Natural killer cell treated with Interleukin-12 subunit alpha and Interleukin-12 subunit beta and Interleukin-15 and Interleukin-18, amount 100 ng/mL, for 72 hours (primary cell): ENCODE data around the gene LRRC10B. TPM values are rescaled to one million over a fixed set of nuclear protein-coding genes. Genes with fewer than 3 reads are reported as not detected.

Source experiments
- ATAC-seq, 2 donors: fragments of 150-1000 bp; cut with Tn5 transposase in 1 of 2; sonication (Bioruptor Pico), chemical (Tn5 transposase) in 1 of 2; 2 replicates each; pipeline ENCODE4 v1.10.0; 2021
- DNase-seq: peaks from one replicate; pipeline ENCODE4 v3.0.0; 2022; ENCODE audit warnings: low spot score
- H3K27ac Mint-ChIP-seq, 2 donors: 1 replicate in 1 of 2; 2 replicates in 1 of 2; pipeline ENCODE4 v1.8.0; 2022; ENCODE audit warnings: mixed read lengths in 2 of 2, mild to moderate bottlenecking in 1 of 2, moderate library complexity in 1 of 2
- H3K27me3 Mint-ChIP-seq, 2 donors: 1 replicate in 1 of 2; 2 replicates in 1 of 2; pipeline ENCODE4 v1.8.0; 2022; ENCODE audit warnings: mixed read lengths in 2 of 2
- H3K36me3 Mint-ChIP-seq: one replicate; pipeline ENCODE4 v1.8.0; 2022; ENCODE audit warnings: mixed read lengths
- H3K4me1 Mint-ChIP-seq, 2 donors: 1 replicate in 1 of 2; 2 replicates in 1 of 2; pipeline ENCODE4 v1.8.0; 2022; ENCODE audit warnings: low read depth in 2 of 2, mixed read lengths in 2 of 2, mild to moderate bottlenecking in 1 of 2
- H3K4me3 Mint-ChIP-seq: one replicate; pipeline ENCODE4 v1.8.0; 2022; ENCODE audit warnings: mixed read lengths
- H3K9me3 Mint-ChIP-seq: 2 replicates; pipeline ENCODE4 v1.8.0; 2022; ENCODE audit warnings: mixed read lengths
- total RNA-seq, 2 donors: library from RNA; stranded (reverse); gene quantifications; one replicate each; pipeline ENCODE4 v1.2.3, GENCODE V29; 2022

The LRRC10B gene
- total RNA-seq, 2 donors from 2014 or later: not detected

GRCh38 chr11:61491736-61492395 is 16.7 kb upstream of the LRRC10B start:
- H3K4me1 Mint-ChIP-seq: no peaks in the 10 kb centered on the region
- no peak for ATAC-seq
- H3K27me3 Mint-ChIP-seq: no peaks in the 10 kb centered on the region
- H3K27ac Mint-ChIP-seq: no peak overlapping the region
- DNase-seq: no peak
- H3K4me3 Mint-ChIP-seq: no peak overlapping the region
- H3K9me3 Mint-ChIP-seq: no peaks in the 10 kb centered on the region
- H3K36me3 Mint-ChIP-seq: no peaks in the 10 kb centered on the region

- Mint-ChIP-seq H3K4me1 (no peaks in the 10 kb centered on the region), H3K36me3 (no peaks in the 10 kb centered on the region), H3K9me3 (no peaks in the 10 kb centered on the region), H3K27me3 (no peaks in the 10 kb centered on the region), H3K27ac (no peak overlapping the region), H3K4me3 (no peak overlapping the region)
- no peak for DNase-seq
- no peak for ATAC-seq
These were observed 14.1 kb upstream of the LRRC10B start for GRCh38 chr11:61494381-61494961.

DNA sequence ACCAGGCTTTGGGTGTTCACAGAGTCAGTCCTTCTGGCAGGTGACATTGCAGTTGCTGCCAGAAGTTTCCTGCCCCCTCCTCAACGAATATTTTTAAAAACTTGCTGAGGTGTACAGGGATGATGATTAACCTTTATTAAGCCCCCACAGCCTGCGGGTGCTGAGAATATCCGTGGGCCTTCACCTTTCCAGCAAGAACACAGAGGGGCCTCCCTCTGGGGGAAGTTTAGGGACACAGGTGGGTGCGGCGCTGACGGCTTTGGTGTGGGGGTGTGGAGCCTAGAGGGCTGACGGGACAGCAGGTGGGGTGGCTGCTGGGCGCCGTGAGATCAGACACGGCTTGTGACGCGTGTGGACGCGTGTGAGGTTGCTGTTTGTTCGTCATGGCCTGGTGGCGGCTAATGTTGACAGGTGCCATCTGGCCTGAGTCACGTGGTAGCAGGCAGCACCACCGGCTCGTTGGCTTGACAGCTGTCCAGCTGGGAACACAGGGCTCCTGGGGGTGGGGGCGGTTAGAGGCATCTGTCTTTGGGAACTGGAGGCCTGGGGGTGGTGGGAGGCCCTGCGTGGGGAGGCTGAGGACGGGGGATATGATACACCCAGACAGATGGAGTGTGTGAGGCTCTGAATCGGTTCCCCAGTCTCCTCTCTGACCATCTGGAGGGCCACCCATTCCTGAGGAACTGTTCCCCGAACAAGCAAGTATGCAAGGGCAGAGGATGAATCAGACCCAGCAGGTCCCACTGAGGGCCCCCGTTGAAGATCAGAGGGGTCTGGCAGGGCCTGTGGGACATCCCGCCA is 12.5 kb upstream of the LRRC10B start:
- Mint-ChIP-seq H3K36me3 (no peaks in the 10 kb centered on the region), H3K27ac (no peak overlapping the region), H3K4me3 (no peak overlapping the region), H3K27me3 (no peaks in the 10 kb centered on the region), H3K9me3 (no peaks in the 10 kb centered on the region), H3K4me1 (no peaks in the 10 kb centered on the region)
- ATAC-seq (no peak), DNase-seq (no peak)

DNA sequence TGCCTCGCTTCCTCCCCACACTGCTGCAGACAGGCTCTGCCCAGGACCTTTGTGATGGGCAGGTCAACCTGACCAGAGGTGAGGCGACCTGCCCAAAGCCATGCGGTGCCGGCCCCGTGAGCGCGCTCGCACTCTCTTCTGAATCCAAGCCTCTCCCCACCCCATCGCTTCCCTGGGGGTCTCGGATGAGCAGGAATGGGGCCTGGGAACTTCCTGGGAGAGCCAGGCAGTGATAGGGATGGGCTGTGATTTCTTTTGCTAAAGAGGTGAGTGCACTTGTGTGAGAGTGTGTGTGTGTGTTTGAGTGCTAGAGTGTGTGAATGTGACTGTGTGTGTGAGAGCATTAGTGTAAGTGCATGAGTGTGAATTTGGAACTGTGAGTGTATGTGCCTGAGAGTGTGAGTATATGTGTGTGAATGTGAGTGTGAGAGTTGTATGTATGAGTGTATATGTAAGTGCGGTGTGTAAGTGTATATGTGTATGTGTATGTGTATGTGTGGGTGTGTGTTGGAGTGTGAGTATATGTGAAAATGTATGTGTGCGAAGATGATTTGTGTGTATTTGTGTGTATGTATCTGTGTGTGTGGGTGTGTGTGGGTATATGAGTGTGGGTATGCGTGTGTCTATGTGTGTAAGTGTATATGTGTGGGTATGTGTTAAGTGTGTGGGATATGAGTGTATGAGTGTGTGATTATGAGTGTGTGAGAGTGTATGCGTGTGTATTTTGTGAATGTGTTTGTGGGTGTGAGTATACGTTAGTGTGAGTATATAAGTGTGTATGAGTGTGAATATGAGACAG is 11.7 kb upstream of the LRRC10B start:
- ATAC-seq (no peak), DNase-seq (no peak)
- Mint-ChIP-seq H3K4me3 (no peak overlapping the region), H3K27me3 (no peaks in the 10 kb centered on the region), H3K9me3 (no peaks in the 10 kb centered on the region), H3K27ac (no peak overlapping the region), H3K4me1 (no peaks in the 10 kb centered on the region), H3K36me3 (no peaks in the 10 kb centered on the region)

DNA sequence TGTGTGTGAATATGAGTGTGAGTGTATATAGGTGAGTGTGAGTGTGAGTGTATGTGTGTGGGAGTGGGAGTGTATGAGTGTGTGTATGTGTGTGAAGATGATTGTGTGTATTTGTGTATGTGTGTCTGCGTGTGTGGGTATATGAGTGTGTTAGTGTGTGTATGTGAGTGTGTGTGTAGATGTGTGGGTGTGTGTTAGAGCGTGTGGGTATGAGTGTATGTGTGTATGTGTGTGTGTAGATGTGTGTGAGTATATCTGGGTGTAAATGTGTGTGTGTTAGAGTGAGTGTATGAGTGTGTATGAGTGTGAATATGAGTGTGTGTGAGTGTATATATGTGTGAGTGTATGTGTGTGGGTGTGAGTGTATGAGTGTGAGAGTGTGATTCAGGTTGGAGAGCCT is 11.1 kb upstream of the LRRC10B start:
- H3K27ac Mint-ChIP-seq: no peak overlapping the region
- no peaks in the 10 kb centered on the region for H3K36me3 Mint-ChIP-seq
- H3K27me3 Mint-ChIP-seq: no peaks in the 10 kb centered on the region
- no peak for DNase-seq
- no peak for ATAC-seq
- no peak overlapping the region for H3K4me3 Mint-ChIP-seq
- no peaks in the 10 kb centered on the region for H3K4me1 Mint-ChIP-seq
- no peaks in the 10 kb centered on the region for H3K9me3 Mint-ChIP-seq

DNA sequence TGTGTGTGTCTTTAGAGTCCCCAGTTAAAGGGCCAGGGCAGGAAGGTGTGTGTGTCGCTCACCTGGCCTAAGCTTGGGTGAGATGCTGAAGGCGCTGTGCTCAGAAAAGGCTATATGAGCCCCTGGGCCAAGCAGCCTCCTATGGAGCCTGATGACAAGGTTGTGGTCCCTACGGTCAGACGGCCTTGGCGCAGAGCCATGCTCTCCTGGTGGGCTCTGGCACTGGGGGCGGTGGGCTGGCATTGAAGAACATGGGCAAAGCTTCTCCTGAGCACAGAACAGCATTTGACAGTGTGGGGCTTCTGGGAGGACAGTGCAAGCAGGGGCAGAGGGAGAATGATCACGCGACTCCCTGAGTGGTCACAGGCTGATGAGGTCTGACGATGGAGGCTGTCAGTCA is 10.7 kb upstream of the LRRC10B start:
- Mint-ChIP-seq H3K4me3 (no peak overlapping the region), H3K9me3 (no peaks in the 10 kb centered on the region), H3K4me1 (no peaks in the 10 kb centered on the region), H3K36me3 (no peaks in the 10 kb centered on the region), H3K27ac (no peak overlapping the region), H3K27me3 (no peaks in the 10 kb centered on the region)
- ATAC-seq (no peak), DNase-seq (no peak)

DNA sequence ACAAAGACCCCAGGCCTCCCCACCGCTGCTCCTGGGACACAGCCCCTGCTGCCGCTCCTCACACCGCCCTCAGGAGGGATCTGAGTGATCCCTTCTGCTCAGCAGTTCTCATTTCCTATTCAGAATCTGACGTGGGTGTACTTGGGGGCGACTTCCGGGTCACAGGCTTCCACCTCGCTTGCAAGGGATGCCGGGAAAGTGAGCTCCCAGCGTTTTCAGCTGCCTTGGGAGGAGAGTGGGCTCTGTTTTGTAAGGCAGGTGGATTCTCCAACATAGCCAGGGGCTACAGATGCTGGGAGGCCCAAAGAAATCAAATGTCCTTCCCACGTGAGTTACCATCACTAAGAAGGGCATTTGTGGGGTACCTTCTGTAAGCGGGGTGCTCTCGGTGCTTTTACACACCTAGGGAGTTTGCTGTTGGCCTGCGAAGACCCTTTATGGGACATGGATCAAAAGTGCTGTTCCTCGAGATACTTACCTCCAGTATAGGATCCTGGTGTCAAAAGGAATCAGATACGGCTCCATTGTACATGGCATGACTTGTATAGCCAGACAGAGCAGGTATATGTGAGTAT is 9.7 kb upstream of the LRRC10B start:
- H3K27ac Mint-ChIP-seq: no peak overlapping the region
- no peaks in the 10 kb centered on the region for H3K27me3 Mint-ChIP-seq
- no peaks in the 10 kb centered on the region for H3K4me1 Mint-ChIP-seq
- H3K36me3 Mint-ChIP-seq: no peaks in the 10 kb centered on the region
- no peak overlapping the region for H3K4me3 Mint-ChIP-seq
- ATAC-seq (no peak), DNase-seq (no peak)
- no peaks in the 10 kb centered on the region for H3K9me3 Mint-ChIP-seq

- H3K36me3 Mint-ChIP-seq: no peaks in the 10 kb centered on the region
- ATAC-seq (no peak), DNase-seq (no peak)
- no peak overlapping the region for H3K27ac Mint-ChIP-seq
- no peak overlapping the region for H3K4me3 Mint-ChIP-seq
- H3K9me3 Mint-ChIP-seq: no peaks in the 10 kb centered on the region
- H3K27me3 Mint-ChIP-seq: peaks cover 0 to 4% of the 10 kb centered on the region in 2 donors
- no peaks in the 10 kb centered on the region for H3K4me1 Mint-ChIP-seq
These were observed 8.6 kb upstream of the LRRC10B start for GRCh38 chr11:61499816-61500491.

DNA sequence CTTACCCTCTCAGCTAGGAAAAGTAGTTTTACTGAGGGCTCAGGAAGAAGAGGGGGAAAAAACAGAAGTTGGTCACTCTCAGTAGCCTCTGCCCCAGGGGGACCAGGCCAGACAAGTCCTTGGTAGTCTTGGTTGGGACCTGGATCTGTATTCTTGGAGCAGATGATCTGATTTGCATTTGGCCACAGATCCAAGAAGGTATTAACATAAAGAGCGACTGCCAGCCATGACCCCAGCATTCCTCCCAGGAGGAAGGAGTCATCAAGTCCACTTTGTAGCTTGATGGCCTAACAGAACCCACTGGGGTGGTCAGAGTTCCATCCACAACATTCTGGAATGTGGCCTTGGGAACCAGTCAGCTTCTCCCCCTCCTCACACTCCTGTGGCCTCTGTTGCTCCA is 6.0 kb upstream of the LRRC10B start:
- no peaks in the 10 kb centered on the region for H3K9me3 Mint-ChIP-seq
- ATAC-seq: peak in 1 of 2 donors; percentile 56
- no peaks in the 10 kb centered on the region for H3K36me3 Mint-ChIP-seq
- no peak overlapping the region for H3K27ac Mint-ChIP-seq
- no peaks in the 10 kb centered on the region for H3K4me1 Mint-ChIP-seq
- DNase-seq: no peak
- H3K4me3 Mint-ChIP-seq: no peak overlapping the region
- peaks cover 9 to 12% of the 10 kb centered on the region in 2 donors for H3K27me3 Mint-ChIP-seq

- Mint-ChIP-seq H3K27ac (no peak overlapping the region), H3K36me3 (no peaks in the 10 kb centered on the region), H3K9me3 (no peaks in the 10 kb centered on the region), H3K4me1 (peaks cover 4 to 5% of the 10 kb centered on the region in 2 donors), H3K27me3 (peaks cover 15 to 19% of the 10 kb centered on the region in 2 donors), H3K4me3 (no peak overlapping the region)
- DNase-seq: no peak
- no peak for ATAC-seq
These were observed 5.3 kb upstream of the LRRC10B start for GRCh38 chr11:61503135-61503770.

- H3K4me1 Mint-ChIP-seq: peaks cover 4 to 5% of the 10 kb centered on the region in 2 donors
- H3K36me3 Mint-ChIP-seq: no peaks in the 10 kb centered on the region
- H3K27me3 Mint-ChIP-seq: peaks cover 15 to 19% of the 10 kb centered on the region in 2 donors
- DNase-seq (no peak), ATAC-seq (no peak)
- no peak overlapping the region for H3K4me3 Mint-ChIP-seq
- H3K9me3 Mint-ChIP-seq: no peaks in the 10 kb centered on the region
- H3K27ac Mint-ChIP-seq: no peak overlapping the region
These were observed 3.4 kb upstream of the LRRC10B start for GRCh38 chr11:61505106-61505505.

- H3K36me3 Mint-ChIP-seq: no peaks in the 10 kb centered on the region
- no peak overlapping the region for H3K27ac Mint-ChIP-seq
- DNase-seq: no peak
- no peak overlapping the region for H3K4me3 Mint-ChIP-seq
- no peaks in the 10 kb centered on the region for H3K9me3 Mint-ChIP-seq
- ATAC-seq: no peak
- H3K27me3 Mint-ChIP-seq: peaks cover 17 to 19% of the 10 kb centered on the region in 2 donors
- peaks cover 4 to 5% of the 10 kb centered on the region in 2 donors for H3K4me1 Mint-ChIP-seq
These were observed 2.9 kb upstream of the LRRC10B start for GRCh38 chr11:61505640-61506155.
